Suppressor macrophage treated with lipopolysaccharide for 1 hour (primary cell): Measurements from ENCODE around the gene CMIP.
"Not testable (repeated sequence)": the region's sequence is repeated elsewhere in the genome, so short reads cannot be mapped to it uniquely, and the experiment has no call there.

Source experiments
- DNase-seq, 3 donors: peaks; one replicate each; pipeline ENCODE4 v3.0.0-alpha.2; 2020 to 2022

CMIP gene

DNA sequence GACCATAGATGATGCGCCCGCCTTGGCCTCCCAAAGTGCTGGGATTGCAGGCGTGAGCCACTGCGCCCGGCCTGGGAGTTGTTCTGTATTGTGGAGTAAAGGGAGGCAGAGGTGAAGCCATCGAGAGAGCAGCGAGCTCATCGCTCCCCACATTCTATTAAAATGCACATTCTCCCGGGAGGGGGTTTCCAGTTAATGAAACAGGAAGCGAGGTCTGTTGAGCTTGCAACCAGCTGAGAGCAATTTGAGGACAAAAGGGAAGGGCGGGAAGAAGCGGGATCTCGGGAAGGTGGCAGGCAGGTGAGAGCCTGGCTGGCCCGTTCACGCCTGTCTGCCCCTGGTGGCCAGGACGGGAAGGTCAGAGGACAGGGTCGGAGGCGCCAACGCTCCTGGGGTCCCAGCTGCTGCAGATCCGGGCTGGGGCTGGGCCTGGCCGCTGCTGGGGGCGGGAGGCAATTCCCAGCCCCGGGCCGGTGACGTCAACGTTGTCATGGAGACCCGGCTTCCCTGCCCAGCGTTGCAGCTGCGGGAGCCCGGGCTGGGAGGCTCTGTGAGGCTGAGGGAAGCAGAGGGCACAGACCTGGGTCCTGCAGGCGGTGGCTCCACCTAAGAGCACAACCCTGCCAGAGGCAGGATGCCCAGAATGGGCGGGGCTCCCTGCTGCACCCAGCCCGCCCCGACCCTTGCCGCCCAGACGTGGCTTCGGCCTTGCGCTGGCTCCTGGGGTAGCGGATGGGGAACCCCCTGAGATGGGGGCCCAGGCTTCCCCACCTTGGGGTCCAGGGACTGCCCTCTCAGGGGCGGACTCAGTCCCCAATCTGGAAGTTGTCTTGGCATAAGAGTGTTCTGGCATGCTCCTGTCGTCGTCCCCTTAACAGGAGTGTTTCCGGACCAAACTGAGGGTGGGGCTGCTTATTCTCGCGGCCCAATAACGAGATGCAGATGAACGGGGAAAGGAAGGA, 285.8 kb downstream of the CMIP start:
- peak; percentile 86 to 94 (median 91) for DNase-seq

DNA sequence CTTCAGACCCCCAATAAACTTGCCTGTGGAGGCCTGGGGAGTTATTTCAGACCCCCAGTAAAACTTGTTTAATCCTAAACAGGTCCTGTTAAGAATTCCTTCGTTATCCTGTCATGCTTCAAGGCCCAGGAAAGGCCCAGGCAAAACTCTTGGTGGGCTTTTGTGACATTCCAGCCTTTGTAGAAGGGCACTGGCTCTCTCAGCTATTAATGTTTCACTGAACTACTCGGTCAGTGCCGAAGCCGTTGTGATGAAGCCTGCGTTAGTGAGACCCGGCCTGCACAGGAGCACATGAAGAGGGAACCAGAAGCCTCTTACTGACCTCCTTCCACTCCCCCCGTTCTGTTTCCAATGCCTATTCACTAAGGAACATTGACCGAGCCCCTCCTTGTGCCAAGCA, 287.0 kb downstream of the CMIP start:
- no peak for DNase-seq

DNA sequence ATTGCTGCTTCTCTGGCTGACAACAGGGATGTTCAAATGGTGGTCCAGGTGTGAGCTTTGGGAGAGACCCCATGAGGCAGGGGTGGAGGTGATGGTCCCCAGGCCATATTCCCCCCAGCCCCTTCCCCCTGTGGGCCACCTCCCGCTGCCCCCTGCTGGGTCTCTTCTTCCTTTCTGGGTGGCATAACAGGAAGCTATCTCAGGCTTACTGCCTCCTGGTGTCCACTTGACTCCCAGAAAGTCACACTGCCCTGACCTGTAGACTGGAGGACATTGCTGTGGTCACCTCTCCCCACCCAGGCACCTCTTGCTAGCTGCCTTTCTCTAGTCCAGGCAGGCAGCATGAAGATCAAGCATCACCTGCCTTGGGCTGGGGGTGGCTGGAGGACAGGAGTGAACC, 288.1 kb downstream of the CMIP start:
- DNase-seq, result no peak

DNA sequence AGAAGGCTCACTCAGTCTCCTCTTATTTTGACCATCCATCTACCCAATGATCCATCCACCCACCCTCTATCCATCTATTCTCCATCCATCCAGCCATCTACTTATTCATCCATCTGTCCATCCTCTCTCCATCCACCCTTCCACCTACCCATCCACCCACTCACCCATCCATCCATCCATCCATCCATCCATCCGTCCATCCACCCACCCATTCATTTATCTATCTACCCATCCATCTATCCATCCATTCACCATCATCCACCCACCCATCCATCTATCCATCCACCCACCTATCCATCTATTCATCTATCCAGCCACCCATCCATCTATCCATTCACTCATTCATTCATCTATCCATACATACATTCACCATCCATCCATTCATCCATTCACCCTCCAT, 288.7 kb downstream of the CMIP start:
- DNase-seq, result no peak

DNA sequence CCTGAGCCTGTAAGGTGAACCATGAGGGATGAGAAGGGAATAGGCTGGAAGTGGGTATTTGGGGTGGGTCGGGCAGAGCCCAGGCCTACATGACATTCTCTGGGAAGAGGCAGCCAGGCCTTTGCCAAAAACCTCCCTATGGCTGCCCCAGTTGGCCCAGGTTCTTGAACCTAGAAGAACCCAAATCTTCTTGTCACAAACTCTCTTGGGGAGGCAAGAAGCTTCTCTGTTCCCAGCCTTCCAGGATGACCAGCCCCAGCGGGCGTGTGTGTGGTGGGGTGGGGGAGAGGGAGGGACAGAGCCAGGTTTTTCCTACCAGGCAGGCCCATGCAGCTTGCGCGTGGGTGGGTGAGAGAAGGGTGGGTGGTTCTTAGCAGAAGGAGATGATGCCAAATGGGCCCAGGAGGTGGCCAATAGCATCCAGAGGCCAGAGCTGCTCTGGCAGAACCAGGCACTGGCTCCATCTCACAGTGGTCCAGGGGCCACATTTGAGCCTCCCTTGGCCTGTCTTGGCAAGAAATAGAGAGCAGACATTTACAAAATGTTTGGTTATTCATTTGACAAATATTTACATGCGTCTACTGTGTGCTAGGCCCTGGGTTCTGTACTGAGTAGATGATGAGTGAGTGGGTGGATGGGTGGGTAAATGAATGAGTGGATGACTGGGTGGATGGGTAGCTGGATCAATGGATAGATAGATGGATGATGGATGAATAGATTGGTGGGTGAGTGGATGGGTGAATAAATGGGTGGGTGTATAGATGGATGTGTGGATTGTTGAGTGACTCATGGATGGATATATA, 290.2 kb downstream of the CMIP start:
- peak in 1 of 3 donors; percentile 36 for DNase-seq

DNA sequence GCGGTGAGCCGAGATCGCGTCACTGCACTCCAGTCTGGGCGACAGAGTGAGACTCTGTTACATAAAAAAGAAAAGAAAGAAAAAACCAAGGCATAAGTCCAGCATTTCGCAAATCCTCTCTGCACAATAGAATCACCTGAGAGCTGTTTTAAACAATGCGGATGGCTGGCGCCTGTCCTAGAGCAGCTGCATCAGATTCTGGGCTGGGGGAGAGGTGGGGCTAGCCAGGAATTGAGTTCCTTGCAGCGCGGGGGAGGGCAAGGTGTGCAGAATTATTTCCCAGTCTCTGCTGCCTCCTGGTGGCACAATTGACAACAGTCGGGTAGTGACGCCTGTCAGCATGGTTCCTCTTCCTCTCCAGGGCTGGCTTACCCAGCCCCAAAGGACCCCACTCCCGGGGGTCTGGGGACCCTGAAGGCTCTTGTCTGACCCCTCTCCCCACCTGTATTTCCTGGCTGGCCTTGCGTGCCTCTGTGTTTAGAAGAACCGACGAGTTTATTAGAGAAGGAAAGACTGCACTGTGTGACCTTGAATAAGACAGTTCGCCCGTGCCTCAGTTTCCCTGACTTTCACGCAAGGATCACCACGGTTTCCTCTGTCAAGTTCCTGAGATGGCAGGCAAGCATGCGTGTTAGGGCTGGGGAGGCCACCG, 293.4 kb downstream of the CMIP start:
- DNase-seq, result peak; percentile 82 to 87 (median 85)

DNA sequence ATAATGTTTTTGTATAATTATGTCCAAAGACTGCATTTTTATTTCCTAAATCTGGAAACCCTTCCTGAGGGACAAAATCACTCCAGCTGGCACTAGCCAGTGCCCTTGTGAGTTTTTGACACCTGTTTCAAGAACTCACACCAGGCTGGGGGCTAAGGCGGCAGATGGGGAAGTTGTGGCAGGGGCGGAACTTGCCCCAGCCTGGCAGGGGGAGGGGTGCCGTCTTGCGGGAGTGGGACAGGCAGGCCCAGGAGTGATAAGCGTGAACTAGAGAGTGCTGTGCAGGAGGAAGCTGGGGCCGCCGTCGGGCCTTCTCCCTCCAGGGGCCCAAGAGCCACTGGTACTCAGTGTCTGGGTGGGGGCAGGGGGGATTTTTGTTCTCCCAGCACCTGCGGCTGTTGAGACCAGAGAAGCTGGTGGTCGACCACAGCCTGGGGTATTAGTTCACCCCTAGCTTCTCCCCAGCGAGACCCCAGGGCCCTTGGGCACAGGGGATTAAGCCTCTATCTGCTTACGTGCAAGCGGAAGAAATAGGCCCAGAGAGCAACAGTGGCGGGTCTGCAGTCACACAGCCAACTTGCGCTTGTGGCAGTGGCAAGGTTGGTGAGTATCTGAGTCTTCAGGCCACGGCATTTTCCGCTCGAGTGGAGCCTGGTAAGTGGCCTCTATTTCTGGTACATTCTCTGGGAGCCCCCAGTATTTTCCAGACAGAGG, 294.3 kb downstream of the CMIP start:
- peak; percentile 55 to 72 (median 57) for DNase-seq

DNA sequence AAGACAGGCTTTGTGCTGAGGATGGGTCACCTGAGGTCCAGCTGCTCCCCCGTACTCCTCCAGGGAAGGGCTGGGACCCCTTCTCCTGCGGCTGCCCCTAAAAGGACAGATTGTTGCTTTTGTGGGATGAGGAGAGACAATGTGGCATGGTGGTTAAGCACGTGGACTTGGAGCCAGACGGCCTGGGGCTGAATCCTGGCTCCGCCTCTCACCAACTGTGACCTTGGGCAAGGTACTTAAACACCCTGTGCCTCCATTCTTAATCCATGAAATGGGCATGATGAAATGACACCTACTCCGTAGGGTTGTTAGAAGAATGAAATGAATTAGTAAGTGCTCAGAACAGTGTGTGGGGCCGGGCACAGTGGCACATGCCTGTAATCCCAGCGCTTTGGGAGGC, 294.9 kb downstream of the CMIP start:
- DNase-seq, result no peak

DNA sequence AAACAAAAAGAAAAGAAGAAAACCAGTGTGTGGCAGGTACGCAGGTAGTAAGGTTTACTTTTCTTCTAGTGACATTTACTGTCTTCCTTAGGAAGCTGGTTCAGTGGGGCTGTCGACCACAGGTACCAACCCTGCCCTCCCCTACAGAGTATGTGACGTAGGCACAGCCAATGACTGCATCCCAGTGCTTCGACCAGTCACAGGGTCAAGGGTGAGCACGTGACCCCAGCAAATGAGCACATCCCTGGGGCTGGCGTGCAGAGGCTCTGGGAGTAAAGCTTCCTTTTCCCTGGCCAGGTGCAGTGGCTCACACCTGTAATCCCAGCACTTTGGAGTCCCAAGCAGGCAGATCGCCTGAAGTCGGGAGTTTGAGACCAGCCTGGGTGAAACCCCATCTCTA, 295.6 kb downstream of the CMIP start:
- DNase-seq, result no peak

DNA sequence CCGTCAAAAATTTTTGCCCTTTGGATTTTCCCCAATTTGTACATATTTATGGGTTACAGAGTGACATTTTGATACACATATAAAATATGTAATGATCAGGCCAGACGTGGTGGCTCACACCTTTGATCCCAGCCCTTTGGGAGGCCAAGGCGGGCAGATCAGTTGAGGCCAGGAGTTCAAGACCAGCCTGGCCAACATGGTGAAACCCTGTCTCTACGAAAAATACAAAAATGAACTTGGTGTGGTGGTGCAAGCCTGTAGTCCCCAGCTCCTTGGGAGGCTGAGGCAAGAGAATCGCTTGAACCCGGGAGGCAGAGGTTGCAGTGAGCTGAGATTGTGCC, 296.8 kb downstream of the CMIP start:
- DNase-seq, result not testable (repeated sequence)

DNA sequence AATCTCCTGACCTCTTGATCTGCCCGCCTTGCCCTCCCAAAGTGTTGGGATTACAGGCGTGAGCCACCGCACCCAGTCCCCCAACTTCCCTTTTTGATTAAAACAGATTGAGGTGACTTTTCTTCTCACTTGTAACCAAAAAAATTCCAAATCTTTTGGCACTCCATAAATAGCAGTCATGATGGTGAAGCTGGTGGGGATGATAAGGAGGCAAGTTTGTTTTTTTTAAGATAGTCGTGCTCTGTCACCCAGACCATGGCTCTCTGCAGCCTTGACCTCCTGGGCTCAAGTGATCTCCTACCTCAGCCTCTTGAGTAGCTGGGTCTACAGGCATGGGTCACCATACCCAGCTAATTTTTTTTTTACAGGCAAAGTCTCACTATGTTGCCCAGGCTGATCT, 299.8 kb downstream of the CMIP start:
- DNase-seq, result no peak

DNA sequence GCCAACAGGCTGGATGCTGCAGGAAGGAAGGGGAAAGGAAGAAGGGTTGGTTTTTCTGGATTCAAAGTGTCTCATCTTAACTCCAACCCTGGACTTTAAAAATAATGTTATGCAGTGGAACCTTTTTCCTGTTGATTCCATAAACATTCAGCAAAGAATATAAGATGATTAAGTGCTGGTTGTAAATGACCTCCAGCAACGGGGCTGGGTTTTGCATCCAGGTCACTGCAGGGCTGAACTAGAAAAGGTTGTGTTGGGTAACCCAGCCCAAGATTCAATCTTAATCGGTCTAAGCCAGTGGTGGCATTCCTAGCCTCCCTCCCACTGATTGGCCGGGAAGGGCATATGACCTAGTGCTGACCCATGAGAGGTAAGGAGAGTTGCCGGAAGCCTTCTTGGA, 300.3 kb downstream of the CMIP start:
- DNase-seq, result no peak

DNA sequence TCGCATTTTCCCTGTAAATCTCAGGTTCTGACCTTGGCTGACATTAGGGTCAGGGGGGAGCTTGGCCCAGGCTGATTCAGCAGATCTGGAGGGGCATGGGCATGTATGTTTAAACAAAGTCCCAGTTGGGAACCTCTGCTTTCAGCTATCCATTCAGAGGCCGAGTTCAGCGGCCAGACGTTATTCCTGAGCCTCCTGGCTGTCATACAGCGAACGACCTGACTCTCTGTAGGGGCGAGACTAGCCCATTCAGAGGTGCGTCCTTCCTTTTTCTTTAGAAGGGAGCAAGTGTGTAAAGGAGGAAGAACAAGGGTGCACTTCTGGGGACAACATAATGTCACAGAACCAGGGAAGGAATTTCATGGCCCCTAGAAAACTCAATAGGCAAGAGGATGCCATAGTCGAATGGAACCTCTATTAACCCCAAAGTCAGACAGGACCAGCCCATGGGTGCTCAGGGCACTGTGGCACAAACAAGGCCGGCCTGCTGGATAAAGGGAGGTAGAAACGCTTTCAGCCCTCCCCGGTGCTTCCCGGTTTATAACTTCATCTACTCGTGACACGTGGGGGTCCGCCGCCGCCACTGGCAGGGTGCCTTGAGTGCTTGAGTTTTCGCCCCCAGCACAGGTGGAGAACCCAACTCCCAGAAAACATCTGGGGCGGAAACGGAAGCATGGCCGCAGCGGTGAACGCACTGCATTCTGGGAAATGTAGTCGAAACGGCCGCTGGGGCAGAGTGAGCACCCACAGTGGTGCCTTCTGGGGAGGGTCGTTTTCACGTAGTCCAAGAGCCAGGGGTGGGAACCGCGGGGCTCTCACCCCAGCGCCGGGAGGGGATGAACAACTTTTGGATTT, 301.3 kb downstream of the CMIP start:
- DNase-seq, result peak; percentile 63 to 79 (median 74)

DNA sequence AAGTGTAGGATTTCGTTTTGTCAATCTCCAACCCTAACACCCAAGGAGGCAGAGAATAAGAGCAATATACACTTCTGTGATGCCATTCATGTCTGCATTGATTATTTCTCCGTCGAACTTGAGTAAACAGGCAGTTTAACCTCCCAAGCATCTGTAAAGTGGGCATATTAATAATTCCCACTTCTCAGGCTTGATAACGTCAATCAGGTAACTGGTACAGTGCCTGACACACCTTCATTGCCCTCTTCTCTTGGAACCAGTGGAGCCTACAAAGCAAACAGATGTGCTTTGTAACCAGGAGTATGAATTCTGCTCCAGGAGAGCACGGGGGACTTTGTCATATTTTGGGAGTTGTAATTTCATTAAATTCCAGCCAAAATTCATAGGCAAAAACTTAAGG, 302.0 kb downstream of the CMIP start:
- no peak for DNase-seq

DNA sequence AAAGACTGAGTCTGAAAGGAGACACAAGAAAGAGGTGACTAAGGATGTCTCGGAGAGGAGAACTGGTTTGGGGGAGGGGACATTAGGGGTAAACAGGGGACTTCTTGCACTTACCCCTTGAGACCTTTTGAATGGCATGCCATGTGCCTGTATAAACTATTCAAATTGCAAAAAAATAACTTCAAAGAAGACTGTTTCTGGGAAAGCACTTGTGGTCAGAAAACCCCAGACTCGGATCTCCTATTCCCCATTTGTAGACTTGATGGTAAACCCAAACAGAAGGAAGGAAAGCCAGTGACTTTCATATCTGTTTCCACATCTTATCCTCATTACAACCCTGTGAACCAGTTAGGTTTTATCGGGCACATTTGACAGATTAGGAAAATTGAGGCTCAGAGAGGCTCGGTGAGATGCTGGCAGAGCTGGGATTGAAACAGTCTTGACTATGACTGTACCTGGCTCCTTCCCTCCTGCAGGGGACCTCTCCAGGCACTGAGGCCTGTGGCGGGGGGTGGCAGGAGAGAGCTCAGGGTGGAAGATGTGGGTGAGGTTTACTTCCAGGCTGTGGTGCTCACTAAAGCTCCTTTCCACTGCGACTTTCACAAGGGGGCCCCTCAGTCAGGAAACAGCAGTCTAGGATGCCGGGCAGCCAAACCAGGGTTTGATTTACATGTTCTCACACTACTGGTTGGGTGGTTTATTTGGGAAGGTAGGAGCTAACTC, 304.0 kb downstream of the CMIP start:
- DNase-seq, result peak; percentile 44 to 80 (median 61)

DNA sequence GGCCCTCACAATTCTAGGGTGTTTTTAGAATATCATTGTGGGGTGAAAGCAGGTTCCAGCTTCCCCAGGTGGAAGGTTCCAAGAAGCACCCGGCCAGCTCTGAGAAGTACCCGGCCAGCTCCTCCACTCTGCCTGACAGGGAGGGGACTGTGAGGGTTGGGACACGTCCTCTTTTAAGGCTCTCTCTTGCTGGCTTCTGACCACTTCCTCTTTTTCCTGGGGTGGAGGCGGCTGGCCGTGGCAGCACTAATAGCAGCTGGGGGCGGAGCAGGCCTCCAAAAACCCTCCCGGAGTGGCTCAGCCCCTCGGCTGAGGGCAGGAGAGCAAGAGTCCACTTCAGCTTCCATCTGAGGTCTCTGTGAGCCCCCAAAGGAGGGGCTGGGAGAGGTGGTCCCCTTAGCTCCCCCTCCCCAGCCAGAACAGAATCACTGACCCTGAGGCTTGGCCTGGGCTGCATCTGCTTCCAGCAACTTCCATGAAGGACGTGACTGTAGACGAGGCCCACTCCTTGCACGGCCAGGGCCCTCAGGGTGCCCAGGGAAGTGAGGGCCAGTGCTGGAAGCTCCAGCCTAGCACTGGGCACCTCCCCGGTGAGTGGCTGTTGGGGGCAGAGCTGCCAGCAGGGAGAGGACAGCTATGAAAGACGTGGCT, 307.7 kb downstream of the CMIP start:
- peak; percentile 93 to 94 (median 94) for DNase-seq

DNA sequence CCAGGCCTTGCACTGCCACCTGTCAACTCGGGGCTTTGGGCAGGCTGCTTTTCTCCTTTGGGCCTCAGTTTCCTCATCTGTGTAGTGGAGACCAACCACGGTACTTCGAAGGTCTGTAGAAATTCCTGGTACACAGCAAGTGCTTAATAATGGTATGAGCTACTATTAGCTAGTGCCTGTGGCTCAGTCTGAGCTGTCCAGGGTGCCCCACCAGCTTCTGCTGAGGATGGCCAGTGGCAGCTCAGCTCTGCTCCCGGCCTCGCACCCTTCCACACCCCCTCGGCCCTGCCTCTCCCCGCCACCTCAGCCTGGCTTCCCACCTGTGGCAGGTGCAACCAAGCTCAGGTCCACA, 308.2 kb downstream of the CMIP start:
- DNase-seq, result no peak

DNA sequence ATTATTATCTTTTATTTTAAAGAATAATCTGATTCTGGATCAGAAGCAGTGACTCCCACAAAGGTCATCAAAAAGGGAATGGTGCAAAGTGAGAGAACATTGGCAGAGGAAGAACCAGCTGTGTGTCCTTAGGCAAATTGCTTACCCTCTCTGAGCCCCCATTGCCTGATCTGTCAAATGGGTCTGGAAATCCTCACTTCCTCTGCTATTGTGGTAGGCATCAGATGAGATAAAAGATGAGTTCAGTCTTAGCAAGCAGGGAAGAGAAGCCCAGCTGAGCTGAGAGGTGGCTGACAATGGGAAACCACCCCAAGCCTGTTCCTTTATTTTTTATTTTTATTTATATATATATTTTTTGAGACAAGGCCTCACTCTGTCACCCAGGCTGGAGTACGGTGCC, 310.2 kb downstream of the CMIP start:
- DNase-seq, result peak; percentile 55 to 67 (median 59)

DNA sequence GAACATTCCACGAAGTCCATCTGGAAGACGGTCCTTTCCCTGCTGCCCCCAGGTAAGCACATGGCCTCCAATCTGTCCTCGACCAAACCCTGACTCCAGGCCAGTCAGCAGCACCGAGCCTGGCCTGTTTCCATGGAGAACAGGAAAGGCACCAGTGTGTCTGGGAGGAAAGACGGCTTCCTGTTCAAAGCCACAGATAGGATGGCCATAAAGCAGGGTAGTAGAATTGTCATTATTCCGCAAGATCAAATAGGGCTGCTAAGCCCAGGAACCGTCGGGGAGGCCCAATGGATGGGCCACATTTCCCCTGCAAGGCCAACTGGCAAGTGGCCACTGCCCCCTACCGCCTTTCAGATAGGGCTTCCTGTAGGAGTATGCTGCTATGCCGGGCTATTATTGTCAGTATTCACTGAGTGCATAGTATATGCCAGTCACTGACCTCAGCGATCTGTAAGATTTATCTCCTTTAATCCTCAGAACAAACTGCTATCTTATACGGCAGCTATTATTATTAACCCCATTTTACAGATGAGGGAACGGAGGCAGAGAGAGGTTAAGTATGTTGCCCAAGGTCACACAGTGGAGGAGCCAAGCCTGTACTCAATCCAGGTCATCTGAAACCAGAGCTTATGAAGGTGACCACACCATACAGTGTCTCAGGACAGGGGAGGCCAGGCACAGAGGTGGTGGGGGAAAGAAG, 311.5 kb downstream of the CMIP start:
- peak in 2 of 3 donors; percentile 42 to 45 for DNase-seq
